ENCODE data around the gene KCTD13.

Gene KCTD13

DNA sequence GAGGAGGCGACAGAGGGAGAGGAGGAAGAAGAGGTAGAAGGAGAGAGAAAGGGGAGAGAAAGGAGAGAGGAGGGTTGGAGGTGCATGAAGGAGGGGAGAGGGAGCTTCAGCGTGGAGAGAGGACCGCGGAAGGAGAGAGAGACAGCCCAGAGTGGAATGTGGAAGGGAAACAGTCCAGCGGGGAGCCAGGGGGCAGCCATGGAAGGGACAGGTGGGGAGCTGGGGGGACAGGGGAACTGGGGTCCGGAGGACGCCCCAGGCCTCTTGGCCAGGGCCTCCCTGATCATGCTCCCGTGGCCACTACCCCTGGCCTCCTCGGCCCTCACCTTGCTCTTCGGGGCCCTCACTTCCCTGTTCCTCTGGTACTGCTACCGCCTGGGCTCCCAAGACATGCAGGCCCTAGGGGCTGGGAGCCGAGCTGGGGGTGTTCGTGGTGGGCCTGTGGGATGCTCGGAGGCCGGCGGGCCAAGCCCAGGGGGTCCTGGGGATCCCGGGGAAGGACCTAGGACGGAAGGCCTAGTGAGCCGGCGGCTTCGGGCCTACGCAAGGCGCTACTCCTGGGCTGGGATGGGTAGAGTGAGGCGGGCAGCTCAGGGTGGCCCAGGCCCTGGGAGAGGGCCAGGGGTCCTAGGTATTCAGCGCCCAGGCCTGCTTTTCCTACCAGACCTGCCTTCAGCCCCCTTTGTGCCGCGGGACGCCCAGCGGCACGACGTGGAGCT is 25.0 kb downstream of the KCTD13 start:
- Histone ChIP-seq H3K4me3 (replicated peaks; ENCODE audit: low read depth, low read length) (no peak overlapping the region), H3K36me3 (ENCODE audit: control insufficient read depth, insufficient read depth, low read length) (no peaks in the 10 kb centered on the region)
- no peak for DNase-seq (ENCODE audit: extremely low read depth, insufficient read length)

DNA sequence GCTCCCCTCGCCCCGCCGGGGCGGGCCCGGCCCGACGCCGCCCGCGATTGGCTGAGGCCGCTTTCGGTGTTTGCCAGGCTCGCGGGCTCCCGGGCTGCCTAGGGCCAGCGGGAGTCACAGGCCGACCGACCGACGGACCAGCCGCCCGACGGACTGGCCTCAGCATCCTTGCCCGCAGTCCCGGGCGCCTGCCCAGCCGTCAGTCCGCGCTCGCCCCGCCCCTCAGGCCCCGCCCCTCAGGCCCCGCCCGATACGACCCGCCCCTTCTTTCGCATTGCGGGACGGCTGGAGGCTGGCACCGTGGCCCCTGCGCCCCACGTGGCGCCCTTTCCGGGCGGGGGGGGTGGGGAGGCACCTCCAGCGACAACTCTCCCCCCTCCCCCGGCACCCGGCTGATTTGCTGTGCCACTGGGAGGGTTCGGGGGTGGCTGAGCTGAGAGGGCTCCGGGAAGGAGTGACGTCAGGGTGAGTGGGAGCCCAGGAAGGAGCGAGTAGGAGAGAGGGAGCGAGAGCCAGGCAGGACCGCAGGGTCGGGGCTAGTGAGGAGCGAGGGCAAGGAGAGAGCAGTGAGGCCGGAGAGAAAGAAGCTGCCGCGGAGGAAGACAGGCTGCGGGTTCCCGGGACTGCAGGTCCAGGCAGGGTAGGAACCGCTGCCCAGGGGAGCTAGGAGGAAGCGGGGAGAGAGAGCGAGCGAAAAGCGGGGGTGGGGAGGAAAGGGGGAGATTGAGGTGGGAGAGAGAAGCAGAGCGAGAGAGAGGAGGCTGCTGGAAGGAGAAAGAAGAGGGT is 25.7 kb downstream of the KCTD13 start, which contains the start of gene ASPHD1:
TSS of gene ASPHD1 (plus strand) at position 387 of the 786 bp plus-strand sequence. CDS start 484 bp downstream, outside the sequence.
- TF ChIP-seq, protein P1, sequence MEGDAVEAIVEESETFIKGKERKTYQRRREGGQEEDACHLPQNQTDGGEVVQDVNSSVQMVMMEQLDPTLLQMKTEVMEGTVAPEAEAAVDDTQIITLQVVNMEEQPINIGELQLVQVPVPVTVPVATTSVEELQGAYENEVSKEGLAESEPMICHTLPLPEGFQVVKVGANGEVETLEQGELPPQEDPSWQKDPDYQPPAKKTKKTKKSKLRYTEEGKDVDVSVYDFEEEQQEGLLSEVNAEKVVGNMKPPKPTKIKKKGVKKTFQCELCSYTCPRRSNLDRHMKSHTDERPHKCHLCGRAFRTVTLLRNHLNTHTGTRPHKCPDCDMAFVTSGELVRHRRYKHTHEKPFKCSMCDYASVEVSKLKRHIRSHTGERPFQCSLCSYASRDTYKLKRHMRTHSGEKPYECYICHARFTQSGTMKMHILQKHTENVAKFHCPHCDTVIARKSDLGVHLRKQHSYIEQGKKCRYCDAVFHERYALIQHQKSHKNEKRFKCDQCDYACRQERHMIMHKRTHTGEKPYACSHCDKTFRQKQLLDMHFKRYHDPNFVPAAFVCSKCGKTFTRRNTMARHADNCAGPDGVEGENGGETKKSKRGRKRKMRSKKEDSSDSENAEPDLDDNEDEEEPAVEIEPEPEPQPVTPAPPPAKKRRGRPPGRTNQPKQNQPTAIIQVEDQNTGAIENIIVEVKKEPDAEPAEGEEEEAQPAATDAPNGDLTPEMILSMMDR (IDR thresholded peaks at IDR 0.05; ENCODE audit: insufficient read depth, low read length, poor library complexity, severe bottlenecking) = no peak
- peak; percentile 66 for DNase-seq (ENCODE audit: extremely low read depth, insufficient read length)
- Histone ChIP-seq H3K36me3 (ENCODE audit: control insufficient read depth, insufficient read depth, low read length) (no peaks in the 10 kb centered on the region), H3K4me3 (replicated peaks; ENCODE audit: low read depth, low read length) (peak within 1 kb of the TSS; percentile 62), H3K27me3 (replicated peaks; ENCODE audit: control insufficient read depth, insufficient read depth, low read length) (peaks cover under 1% of the 10 kb centered on the region)

More for the DNA sequence above, 25.0 kb downstream of the KCTD13 start:
- H3K27me3 ChIP-seq (replicated peaks; ENCODE audit: control insufficient read depth, insufficient read depth, low read length) = no peaks in the 10 kb centered on the region; the same call in none of the 2 replicates
- TF ChIP-seq, protein P1 (IDR thresholded peaks at IDR 0.05; ENCODE audit: insufficient read depth, low read length, poor library complexity, severe bottlenecking) = no peak

GRCh38 chr16:29899516-29900101 is 26.4 kb downstream of the KCTD13 start, which contains the start of gene SEZ6L2:
TSS of gene SEZ6L2 (minus strand) at chr16:29899550. CDS start at chr16:29899019, 531 bp downstream.
- Histone ChIP-seq H3K27me3 (replicated peaks; ENCODE audit: control insufficient read depth, insufficient read depth, low read length) (peaks cover 1% of the 10 kb centered on the region), H3K4me3 (replicated peaks; ENCODE audit: low read depth, low read length) (peak within 1 kb of the TSS; percentile 62), H3K36me3 (ENCODE audit: control insufficient read depth, insufficient read depth, low read length) (no peaks in the 10 kb centered on the region)
- TF ChIP-seq, protein P1 (IDR thresholded peaks at IDR 0.05; ENCODE audit: insufficient read depth, low read length, poor library complexity, severe bottlenecking) = no peak
- DNase-seq (ENCODE audit: extremely low read depth, insufficient read length) = no peak

- DNase-seq (ENCODE audit: extremely low read depth, insufficient read length) = no peak
- Histone ChIP-seq H3K36me3 (ENCODE audit: control insufficient read depth, insufficient read depth, low read length) (no peaks in the 10 kb centered on the region), H3K27me3 (replicated peaks; ENCODE audit: control insufficient read depth, insufficient read depth, low read length) (peaks cover 1% of the 10 kb centered on the region), H3K4me3 (replicated peaks; ENCODE audit: low read depth, low read length) (no peak overlapping the region)
- TF ChIP-seq, protein P1 (IDR thresholded peaks at IDR 0.05; ENCODE audit: insufficient read depth, low read length, poor library complexity, severe bottlenecking) = no peak
These were observed 27.1 kb downstream of the KCTD13 start for GRCh38 chr16:29898804-29899515.

GRCh38 chr16:29898135-29898803 is 27.8 kb downstream of the KCTD13 start:
- H3K4me3 ChIP-seq (replicated peaks; ENCODE audit: low read depth, low read length) = no peak overlapping the region
- no peaks in the 10 kb centered on the region for H3K36me3 ChIP-seq (ENCODE audit: control insufficient read depth, insufficient read depth, low read length)
- peaks cover 1% of the 10 kb centered on the region for H3K27me3 ChIP-seq (replicated peaks; ENCODE audit: control insufficient read depth, insufficient read depth, low read length)
- TF ChIP-seq, protein P1 (IDR thresholded peaks at IDR 0.05; ENCODE audit: insufficient read depth, low read length, poor library complexity, severe bottlenecking) = no peak
- DNase-seq (ENCODE audit: extremely low read depth, insufficient read length) = no peak

Data from GM06990 (cell line).